Measurements from ENCODE around the gene OLFML3.
"Not testable (repeated sequence)": the region's sequence is repeated elsewhere in the genome, so short reads cannot be mapped to it uniquely, and the experiment has no call there.

OLFML3 gene

DNA sequence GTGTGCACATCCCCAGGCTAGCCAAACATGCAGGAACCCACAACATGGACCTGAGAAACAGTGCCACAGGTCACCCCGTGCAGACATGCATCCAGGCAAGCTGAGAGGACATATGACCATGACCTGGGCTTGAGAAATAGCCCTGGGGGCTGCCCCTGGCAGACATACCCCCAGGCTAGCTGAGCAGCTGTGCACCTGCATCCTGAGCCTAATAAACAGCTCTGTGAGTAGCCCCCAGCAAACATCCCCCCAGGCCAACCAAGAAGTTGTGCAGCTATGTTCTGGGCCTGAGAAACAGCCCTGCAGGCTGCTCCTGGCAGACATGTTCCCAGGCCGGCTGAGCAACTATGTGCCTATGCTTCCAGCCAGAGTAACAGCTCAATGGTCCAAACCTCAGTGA lies 14.5 kb downstream of the OLFML3 start:
- no peak for DNase-seq

DNA sequence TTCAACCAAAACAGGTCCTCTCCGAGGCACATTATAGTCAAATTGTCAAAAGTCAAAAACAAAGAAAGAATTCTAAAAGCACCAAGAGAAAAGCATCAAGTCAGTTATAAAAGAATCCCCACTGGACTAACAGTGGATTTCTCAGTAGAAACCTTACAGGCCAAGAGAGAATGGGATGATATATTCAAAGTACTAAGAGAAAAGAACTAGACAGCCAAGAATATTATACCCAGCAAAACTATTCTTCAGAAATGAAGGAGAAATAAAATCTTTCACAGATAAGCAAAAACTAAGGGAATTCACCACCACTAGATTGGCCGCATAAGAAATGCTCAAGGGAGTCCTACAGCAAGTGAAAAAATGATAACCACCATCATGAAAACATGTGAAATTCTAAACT lies 16.1 kb downstream of the OLFML3 start:
- DNase-seq, result no peak

DNA sequence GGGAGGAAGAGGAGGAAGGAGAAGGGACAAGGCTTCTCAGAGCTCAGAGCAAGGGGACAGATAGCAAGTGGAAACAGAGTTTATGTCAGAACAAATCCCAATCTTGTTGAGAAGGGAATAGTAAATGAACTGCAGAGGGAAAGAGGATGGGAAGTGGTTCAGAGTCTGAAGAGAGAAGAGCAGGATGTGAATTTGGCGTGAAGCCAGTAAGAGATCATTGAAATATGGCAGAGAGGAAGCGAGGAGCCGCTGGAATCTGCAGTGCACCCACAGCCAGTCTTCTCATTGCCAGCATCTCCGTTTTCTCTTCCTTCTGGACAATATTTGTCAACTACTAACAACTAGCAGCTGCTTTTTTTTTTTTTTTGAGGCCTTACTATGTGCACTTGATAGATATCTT lies 19.1 kb downstream of the OLFML3 start:
- no peak for DNase-seq

DNA sequence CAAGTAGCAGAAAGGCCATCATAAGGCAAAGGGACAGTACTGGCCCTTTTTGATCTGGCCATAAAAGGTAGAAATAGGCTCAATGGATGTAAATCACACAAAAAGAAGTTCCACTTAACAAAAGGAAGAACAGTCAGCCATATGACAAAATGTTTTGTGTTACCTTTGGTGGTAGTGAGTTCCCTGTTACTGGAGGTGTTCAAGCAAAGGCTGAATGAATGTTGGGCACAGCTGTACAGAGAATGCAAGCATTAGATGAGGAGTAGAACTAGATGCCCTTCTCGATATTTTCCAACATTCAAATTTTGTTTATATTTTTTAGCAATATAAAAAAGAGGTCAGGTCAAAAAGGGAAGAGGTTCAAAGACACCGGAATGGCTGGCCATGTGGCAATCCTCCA lies 20.0 kb downstream of the OLFML3 start:
- DNase-seq, result no peak

DNA sequence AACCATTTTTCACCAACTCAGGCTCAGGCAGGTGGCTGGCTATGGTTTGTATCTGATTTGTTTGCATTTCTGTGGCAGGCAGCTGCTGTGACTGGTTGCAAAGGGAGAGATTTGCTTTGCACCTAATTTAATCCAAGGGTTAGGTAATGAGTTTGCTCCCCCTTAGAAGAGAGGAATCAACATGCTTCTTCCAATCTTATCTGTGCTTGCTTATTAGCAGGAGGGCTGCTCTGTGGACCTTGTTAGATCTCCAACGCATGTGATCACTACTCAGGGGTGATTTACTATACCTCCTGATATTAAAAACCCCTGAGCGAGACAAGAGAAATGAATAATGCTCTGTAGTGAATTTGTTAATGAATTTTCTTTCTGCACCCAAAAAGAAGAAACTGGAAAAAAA lies 20.5 kb downstream of the OLFML3 start:
- no peak for DNase-seq

DNA sequence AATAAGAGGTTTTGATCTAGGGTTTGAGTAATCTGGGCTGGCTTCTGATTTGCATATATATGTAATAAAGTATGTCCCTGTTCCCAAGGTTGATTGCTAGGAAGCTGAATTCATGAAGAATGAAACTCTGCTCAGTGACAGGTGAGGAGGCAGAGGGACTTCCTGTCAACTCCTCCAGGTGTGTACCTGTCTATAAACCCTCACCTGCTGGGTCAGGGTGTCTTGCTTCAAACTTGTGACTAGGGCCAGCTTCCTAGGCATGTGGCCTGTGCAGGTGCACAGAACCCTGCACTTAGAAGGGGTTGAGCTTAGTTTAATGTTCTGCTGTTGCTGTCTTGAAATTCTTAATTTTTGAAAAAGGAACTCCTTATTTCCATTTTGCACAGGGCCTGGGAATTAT lies 21.1 kb downstream of the OLFML3 start:
- DNase-seq, result no peak

DNA sequence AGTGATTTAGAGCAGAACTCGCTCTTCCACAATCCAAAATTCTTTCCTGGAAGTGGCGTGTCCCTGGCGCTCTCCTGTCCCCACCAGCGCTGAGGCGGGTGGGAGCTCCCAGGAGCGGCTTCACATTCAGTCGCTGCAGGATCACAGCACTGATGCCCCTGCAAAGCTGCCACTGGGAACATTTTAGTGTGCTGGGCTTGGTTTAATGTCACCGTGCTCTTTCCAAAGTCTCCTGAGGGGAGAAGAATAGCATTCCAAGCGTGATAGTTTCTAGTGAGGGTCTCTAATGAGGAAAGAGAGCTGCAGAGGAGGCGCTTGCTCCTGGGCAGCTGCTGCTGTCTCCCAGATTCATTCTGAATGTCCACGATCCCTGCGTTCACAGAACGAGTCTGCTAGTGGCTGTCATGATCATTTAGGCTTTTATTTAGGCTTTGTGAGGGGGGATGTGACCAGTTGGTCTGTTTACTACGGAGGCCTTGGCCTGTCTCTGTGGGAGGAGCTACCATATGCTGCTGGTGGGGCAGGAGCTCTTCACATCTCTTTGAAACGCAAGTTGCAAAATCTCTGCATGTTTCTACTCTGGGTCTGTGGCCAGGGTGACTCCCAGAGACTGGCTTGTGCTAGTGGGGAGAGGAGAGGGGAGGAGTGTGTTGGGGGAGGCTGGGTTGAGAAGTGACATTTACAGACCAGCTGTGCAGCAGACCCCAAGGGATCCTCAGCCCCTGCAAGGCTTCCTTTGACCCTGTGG lies 23.4 kb downstream of the OLFML3 start:
- no peak for DNase-seq

DNA sequence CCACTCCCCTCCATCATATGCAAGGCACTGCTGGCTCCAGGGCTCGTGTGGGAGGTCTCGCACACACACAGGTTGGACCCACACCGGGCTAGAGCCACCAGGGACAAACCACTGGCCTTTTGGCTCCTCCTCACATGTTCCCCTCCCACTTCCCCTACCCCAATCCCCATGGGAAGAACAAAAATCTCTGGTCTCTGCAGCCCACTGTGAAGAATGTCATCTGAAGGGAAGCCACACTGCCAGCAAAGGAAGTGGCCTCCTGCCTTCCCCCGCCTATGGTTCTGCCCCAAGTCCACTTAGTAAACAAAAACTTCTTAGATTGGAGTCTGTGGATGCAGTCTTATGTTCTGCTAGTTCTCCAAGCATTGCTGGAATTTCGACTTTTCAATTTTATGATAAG lies 24.2 kb downstream of the OLFML3 start:
- no peak for DNase-seq

DNA sequence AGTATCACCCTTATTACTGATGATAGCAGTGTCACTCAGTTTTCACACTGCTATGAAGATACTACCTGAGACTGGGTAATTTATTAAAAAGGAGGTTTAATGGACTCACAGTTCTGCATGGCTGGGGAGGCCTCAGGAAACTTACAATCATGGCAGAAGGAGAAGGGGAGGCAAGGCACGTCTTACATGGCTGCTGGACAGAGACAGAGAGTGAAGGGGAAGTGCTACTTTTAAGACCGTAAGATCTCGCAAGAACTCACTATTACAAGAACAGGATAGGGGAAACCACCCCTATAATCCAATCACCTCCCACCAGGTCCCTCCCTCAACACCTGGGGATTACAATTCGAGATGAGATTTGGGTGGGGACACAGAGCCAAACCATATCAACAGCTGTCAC lies 27.6 kb downstream of the OLFML3 start:
- not testable (repeated sequence) for DNase-seq

DNA sequence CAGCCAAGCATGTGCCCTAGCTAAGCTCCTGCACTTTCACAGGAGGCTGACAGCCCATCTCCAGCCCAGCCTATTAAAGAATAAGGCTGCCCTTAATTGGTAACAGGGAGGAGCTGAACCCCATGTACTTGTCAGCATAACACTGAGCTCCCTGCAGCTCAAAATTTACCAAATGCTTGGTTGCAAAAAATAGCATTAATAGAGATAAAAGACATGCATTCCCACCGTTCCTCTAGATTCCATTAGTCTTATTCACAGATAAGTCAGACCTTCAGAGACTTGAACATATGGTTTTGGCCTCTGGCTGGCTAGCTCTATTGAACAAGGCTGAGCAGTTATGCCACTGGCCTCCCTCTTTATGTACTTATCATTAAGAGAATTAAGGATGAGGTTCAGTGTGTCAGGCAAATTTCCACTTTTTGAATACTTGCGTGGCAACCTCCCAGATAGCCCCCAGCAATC lies 29.2 kb downstream of the OLFML3 start:
- no peak for DNase-seq

DNA sequence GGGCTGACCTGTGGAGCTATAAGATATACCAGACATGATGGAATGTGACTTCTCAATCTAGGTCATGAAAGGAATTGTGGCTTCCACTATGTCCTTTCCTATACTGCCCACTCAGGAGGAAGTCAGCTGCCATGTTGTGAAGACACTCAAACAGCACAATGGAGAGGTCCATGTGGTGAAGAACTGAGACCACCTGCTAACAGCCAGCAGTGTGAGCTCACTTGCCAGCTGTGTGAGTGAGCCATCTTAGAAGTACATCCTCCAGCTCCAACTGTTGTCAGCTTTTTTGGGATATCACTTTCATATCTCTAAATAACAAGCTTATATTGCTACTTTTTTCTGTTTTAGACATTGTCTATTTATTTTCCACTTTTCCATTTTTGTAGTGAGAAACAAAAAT lies 29.7 kb downstream of the OLFML3 start:
- no peak for DNase-seq

DNA sequence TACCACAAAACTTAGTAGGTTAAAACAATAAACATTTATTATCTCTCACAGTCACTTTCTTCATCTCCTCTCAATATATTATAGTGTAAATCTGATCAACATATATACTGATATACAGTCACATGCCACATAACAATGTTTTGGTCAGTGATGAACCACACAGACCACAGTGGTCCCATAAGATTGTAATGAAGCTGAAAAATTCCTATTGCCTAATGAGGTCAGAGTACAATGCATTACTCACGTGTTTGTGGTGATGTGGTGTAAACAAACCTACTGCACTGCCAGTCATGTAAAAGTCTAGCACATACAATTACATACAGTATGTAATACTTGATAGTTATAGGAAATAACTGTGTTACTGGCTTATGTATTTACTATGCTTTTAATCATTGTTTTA lies 30.1 kb downstream of the OLFML3 start:
- DNase-seq, result no peak

DNA sequence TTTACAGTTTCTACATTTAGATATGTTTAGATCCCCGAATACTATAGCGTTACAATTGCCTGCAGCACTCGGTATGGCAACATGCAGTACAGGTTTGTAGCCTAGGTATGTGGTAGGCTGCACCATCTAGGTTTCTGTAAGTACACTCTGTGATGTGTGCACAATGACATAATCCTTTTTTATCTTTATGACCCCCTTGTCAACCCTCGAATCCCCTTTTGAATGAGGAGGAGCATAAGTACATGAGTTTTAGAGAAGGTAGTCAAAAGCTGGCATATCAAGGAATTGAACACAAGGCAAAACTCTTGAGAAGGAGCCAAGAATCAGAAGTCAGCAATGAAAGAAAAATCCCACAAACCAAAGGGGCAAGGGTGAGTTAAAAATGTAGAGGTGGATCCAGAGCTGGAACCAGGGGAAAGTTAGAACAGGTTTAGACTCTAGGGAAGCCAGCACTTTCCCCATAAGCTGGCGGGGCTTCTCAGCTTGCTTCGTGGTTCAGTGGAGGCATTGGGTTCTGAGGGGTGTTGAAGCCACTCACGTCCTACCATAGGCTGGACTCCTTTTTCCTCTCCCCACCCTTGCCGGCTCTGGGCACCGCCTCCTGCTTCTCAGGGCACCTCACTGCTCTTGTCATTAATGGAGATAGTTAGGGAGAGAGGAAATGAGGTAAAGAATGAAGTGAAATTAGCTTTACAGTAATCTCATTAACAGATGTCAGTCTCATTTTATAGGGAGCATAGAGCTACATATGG lies 31.3 kb downstream of the OLFML3 start:
- DNase-seq, result no peak

DNA sequence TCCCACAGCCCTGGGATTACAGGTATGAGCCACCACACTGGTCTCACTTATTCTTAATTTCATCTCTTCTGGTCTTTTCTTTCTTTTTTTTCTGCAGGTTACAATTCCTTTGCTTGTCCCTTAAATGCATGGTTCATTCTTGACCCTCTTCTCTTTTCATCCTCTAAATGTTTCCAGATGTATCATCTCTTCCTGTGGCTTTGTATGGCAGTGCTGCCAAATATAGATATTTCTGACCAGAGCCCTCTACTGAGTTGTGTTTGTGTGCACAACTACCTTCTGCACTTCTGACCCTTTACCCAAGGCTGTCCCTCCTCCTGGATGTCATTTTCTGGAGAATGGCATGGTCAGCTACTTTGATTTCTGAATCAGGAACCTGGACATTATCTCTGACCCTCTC lies 32.5 kb downstream of the OLFML3 start:
- no peak for DNase-seq

DNA sequence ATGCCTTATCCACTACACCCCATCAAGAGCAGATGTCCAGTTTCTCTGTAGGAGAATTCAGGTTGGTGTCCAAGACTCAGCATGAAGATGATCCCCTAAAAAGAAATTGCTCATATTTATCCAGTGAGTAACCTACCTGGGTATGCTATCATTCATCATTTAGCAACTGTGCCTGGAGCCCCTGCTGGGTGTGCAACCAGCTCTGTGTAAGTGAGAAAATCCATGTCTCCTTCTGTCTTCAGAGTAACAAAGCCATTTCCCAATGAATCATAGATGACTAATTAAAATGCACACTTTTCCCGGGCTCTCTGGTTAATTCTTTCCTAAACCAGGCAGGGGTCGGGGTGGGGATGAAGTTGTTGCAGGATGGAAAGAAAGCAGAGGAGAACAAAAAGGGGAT lies 35.8 kb downstream of the OLFML3 start:
- DNase-seq, result no peak

DNA sequence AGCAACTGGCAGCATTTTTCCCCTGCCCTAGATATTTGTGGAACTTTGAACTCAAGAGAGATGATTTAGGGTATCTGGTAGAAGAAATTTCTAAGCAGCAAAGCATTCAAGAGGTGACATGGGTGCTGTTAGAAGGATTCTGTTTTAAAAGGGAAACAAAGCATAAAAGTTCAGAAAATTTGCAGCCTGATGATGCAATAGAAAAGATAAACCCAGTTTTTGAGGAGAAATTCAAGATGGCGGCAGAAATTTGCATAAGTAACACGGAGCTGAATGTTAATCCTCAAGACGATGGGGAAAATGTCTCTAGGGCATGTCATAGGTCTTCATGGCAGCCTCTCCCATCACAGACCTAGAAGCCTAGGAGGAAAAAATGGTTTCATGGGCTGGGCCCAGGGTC lies 40.5 kb downstream of the OLFML3 start:
- DNase-seq, result not testable (repeated sequence)

DNA sequence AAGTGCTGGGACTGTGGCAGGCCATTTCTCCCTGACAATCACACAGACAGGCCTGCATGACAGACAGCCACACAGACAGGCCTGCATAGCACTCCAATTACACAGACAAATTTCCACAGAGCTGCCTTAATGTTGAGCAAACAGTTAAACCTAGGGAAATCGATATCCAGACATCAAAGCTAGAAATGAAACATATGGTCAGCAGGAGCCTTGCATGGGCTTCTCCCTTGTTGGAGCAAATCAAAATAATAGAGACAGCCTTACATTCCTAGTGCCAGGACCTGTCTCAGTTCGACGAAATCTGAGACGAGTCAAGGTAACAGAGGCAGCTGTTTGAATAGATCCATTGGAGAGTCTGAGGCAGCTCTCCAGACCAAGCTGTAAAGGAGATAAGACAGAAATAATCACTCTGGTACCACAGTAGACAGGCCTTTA lies 42.4 kb downstream of the OLFML3 start:
- no peak for DNase-seq

DNA sequence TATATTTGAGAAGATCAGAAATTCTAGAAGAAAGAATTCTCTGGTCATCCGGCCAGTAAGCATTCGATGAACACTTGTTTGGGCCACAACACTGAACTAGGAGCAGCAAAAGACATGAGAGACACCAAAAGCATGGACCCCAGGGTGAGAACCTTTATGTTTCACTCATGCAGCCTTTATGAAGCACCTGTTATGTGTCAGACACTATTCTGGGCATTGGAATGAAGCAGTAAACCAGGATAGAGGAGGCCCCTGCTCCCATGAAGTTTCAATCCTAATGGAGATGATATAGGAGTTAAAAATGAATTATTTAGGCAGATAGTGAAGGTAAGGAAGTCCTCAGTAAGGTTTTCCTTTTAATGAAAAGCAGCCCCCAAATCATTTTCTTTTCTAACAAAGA lies 43.6 kb downstream of the OLFML3 start:
- DNase-seq, result no peak

DNA sequence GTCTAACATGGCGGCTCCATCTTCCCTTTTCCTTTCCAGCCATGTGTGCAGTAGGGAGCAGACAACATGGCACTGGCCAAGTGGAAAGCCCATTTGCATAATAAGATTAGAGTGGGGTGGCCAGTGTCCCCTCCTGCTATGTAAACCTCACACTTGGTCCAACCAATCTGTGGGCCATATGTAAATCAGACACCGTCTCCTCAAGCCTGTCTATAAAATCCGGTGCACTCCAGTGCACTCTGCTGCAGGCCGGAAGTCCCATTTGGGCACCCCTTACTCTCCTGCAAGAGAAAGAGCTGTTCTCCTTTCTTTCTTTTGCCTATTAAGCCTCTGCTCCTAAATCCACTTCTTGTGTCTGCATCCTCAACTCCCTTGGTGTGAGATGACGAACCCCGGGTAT lies 44.1 kb downstream of the OLFML3 start:
- no peak for DNase-seq

DNA sequence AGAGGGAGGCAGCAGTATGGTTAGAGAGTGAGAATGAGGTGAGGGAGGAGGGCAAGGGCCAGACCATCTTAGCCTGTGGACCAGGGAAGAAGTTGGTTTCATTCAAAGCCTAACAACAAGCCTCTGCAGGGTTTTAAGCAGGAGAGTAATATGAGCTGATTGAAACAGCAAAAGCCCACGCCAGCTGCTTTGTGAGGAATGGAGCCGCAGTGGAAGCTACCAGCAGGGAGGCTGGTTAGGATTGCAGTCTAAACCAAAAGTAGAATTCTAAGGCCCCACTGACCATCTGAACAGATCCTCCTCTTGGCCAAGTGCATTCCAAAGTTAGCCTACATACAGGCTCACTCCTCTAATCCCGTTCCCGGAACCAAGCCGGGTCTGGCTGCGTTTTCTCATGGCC lies 44.8 kb downstream of the OLFML3 start:
- no peak for DNase-seq

DNA sequence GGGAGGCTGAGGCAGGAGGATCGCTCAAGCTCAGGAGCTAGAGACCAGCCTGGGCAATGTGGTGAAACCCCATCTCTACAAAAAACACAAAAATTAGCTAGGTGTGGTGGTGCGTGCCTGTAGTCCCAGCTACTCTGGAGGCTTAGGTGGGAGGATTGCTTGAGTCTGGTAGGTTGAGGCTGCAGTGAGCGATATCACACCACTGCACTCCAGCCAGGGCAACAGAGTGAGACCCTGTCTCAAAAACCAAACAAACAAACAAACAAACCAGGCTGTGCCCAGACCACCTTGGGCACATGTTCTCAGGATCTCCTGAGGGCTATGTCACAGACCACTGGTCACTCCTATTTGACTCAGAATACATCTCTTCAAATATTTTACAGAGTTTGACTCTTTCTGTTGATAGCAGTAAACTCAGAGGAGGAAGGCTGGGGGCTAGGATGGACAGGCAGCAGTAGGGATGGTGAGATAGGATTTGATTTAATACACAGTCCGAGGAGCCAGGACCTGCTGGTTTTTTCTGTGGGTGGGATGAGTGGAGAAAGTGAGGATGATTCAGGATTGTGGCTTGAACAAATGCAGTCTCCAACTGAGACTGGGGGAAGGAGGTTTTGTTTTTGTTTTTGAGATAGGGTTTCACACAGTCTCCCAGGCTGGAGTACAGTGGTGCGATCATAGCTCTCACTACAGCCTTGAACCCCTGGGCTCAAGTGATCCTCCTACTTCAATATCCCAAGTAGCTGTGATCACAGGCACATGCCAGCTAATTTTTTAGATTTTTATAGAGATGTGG lies 46.5 kb downstream of the OLFML3 start:
- no peak for DNase-seq

DNA sequence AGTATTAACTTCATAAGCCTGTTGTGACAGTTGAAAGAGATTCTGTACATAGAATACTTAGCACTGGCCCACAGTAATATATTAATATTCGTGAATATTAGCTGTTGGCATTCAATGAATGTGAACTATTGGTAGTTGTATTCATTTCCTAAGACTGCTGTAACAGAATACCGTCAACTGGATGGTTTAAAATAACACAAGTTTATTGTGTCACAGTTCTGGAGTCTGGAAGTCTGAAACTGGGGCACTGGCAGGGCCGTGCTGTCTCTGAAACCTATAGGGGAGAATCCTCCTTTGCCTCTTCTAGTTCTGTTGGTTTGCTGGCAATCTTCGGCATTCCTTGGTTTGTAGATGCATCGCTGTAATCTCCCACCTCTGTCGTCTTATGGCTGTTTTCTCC lies 47.5 kb downstream of the OLFML3 start:
- no peak for DNase-seq
